HG03280 (cell line): Measurements from ENCODE around the gene DDO.

Experiments used
- ATAC-seq: cut with Tn5 transposase; IDR thresholded peaks from one replicate; pipeline ENCODE4 v1.9.1; 2021; ENCODE audit warnings: mild to moderate bottlenecking, moderate library complexity; ENCODE audit not compliant: unreplicated experiment

DDO gene

GRCh38 chr6:110348961-110349690, 66.2 kb downstream of the DDO start:
- ATAC-seq = no peak

GRCh38 chr6:110345025-110345424, 70.3 kb downstream of the DDO start:
- ATAC-seq = no peak

- ATAC-seq = no peak
These were observed 72.6 kb downstream of the DDO start for GRCh38 chr6:110342759-110343158.
